Karpas-422 (cell line): ENCODE data around the gene EPM2A. TPM values are rescaled to one million over a fixed set of nuclear protein-coding genes. Genes with fewer than 3 reads are reported as not detected.

Experiments
- DNase-seq: peaks from one replicate; pipeline ENCODE4 v3.0.0-alpha.2; 2015
- H2AFZ ChIP-seq: fragments of 200-600 bp; sonication (generic); 2 replicates; pipeline ENCODE4 v1.6.1; 2014; ENCODE audit warnings: antibody characterized with exemption, low read length, mixed read lengths
- H3K27ac ChIP-seq: fragments of 200-600 bp; sonication (generic); 2 replicates; pipeline ENCODE4 v1.5.1; 2014; ENCODE audit warnings: mild to moderate bottlenecking, low read length, moderate library complexity
- H3K27me3 ChIP-seq: fragments of 200-600 bp; sonication (generic); 2 replicates; pipeline ENCODE4 v1.6.1; 2014; ENCODE audit warnings: low read length, mixed read lengths
- H3K36me3 ChIP-seq: fragments of 200-600 bp; sonication (generic); 2 replicates; pipeline ENCODE4 v1.6.1; 2014; ENCODE audit warnings: low read length, mixed read lengths; ENCODE audit not compliant: insufficient read depth
- H3K4me1 ChIP-seq: fragments of 200-600 bp; sonication (generic); 2 replicates; pipeline ENCODE4 v1.6.1; 2014; ENCODE audit warnings: mild to moderate bottlenecking, low read length, mixed read lengths
- H3K4me2 ChIP-seq: fragments of 200-600 bp; sonication (generic); 2 replicates; pipeline ENCODE4 v1.6.1; 2014; ENCODE audit warnings: low read length, low read depth, mild to moderate bottlenecking; ENCODE audit not compliant: poor library complexity, severe bottlenecking
- H3K4me3 ChIP-seq: fragments of 200-600 bp; sonication (generic); 2 replicates; pipeline ENCODE4 v1.5.1; 2014; ENCODE audit warnings: mild to moderate bottlenecking, antibody characterized with exemption, low read length, mixed read lengths
- H3K79me2 ChIP-seq: fragments of 200-600 bp; sonication (generic); 2 replicates; pipeline ENCODE4 v1.6.1; 2014; ENCODE audit warnings: mild to moderate bottlenecking, low read length, mixed read lengths
- H3K9ac ChIP-seq: fragments of 200-600 bp; sonication (generic); 2 replicates; pipeline ENCODE4 v1.6.0; 2014; ENCODE audit warnings: low read length
- H3K9me2 ChIP-seq: fragments of 200-600 bp; sonication (generic), shearing (Covaris generic); replicated peaks from 2 replicates; pipeline ENCODE4 v1.6.0; 2014; ENCODE audit warnings: mild to moderate bottlenecking, low read length, moderate library complexity; ENCODE audit not compliant: insufficient read depth
- H3K9me3 ChIP-seq: fragments of 300-700, 200-600 bp; sonication (generic); 2 replicates; pipeline ENCODE4 v1.6.1; 2014; ENCODE audit warnings: low read length, mixed read lengths
- H4K20me1 ChIP-seq: fragments of 200-600 bp; sonication (generic); 2 replicates; pipeline ENCODE4 v1.6.1; 2014; ENCODE audit warnings: mild to moderate bottlenecking, antibody characterized with exemption, low read length, low read depth; ENCODE audit not compliant: insufficient read depth
- total RNA-seq: library from RNA; depleted of rRNA; stranded (reverse); fragments of >200 nt; shearing (Covaris generic); gene quantifications from 2 replicates; pipeline ENCODE4 v1.2.3, GENCODE V29; 2014; ENCODE audit warnings: low replicate concordance

EPM2A gene
- total RNA-seq, 1 experiment from 2014 or later, result 10.5 TPM

DNA sequence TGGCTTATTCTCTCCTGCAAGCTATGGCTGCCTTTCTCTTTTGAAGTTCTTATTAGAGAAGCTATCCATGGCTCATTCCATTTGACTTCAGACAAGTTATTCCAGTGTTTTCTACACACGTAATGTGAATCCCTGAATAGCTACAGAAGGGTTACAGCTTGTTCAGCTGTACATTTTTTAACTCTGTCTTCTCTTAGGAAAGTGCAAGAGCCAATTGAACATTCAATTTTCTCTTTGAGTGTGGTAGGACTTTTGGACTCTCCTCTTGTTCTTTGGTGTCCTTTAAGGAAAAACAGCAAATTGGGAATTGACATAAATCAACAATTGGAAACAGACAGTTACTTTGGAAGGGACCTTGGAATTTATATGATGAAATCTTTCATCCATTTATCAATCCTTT lies 125.8 kb downstream of the EPM2A start:
- Histone ChIP-seq H3K27me3 (no peaks in the 10 kb centered on the region), H2AFZ (no peak overlapping the region), H3K27ac (no peak overlapping the region), H3K4me3 (no peak overlapping the region), H3K36me3 (no peaks in the 10 kb centered on the region), H3K9me3 (no peaks in the 10 kb centered on the region), H3K4me2 (no peak overlapping the region), H3K9me2 (no peaks in the 10 kb centered on the region), H3K79me2 (no peaks in the 10 kb centered on the region), H4K20me1 (no peaks in the 10 kb centered on the region), H3K9ac (no peak overlapping the region), H3K4me1 (no peaks in the 10 kb centered on the region)
- no peak for DNase-seq

DNA sequence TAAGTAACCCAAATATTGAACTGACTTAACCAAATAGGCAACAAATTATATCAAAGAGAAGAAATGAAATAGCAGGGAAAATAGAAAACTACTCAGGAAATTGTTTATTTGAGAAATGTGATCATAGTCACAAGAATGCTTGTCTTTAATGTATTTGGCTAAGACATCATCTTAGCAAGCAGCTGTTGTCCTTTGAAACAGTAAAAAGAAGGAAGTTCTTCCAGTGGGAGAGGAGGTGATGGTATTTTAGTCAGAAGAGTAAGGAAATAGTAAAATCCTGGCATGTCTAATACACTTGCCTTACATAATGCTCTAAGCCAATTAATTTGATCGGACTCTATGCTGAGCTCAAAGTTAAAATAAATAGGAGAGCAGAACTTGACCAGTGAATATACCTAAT lies 126.5 kb downstream of the EPM2A start:
- Histone ChIP-seq H3K4me3 (no peak overlapping the region), H3K36me3 (no peaks in the 10 kb centered on the region), H3K79me2 (no peaks in the 10 kb centered on the region), H4K20me1 (no peaks in the 10 kb centered on the region), H3K9ac (no peak overlapping the region), H3K27ac (no peak overlapping the region), H3K9me2 (no peaks in the 10 kb centered on the region), H3K4me1 (no peaks in the 10 kb centered on the region), H3K27me3 (no peaks in the 10 kb centered on the region), H3K4me2 (no peak overlapping the region), H3K9me3 (no peaks in the 10 kb centered on the region), H2AFZ (no peak overlapping the region)
- no peak for DNase-seq

DNA sequence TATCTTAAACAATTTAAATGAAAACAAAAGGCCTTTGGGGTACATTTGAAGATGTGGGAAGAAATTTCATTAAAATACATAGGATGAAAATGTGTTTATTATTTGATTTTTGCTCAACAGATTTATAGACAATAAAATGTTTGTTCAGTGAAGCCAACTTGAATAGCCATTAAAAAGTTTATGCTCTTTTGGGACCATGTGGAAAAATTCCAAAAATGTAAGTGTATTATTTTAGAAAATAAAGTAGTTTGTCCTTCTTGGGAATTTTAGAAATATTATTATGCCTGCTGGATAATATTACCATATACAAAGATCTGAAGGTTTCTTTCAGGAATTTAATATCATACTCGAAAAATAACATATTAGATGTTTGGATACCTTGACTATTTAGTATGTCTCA lies 131.3 kb downstream of the EPM2A start:
- no peak overlapping the region for H3K4me3 ChIP-seq
- H4K20me1 ChIP-seq, result no peaks in the 10 kb centered on the region
- H3K27me3 ChIP-seq, result no peaks in the 10 kb centered on the region
- no peak overlapping the region for H3K9ac ChIP-seq
- DNase-seq, result no peak
- H3K9me3 ChIP-seq, result no peaks in the 10 kb centered on the region
- no peak overlapping the region for H3K27ac ChIP-seq
- H3K79me2 ChIP-seq, result no peaks in the 10 kb centered on the region
- H3K9me2 ChIP-seq, result no peaks in the 10 kb centered on the region
- no peak overlapping the region for H3K4me2 ChIP-seq
- no peaks in the 10 kb centered on the region for H3K4me1 ChIP-seq
- no peak overlapping the region for H2AFZ ChIP-seq
- no peaks in the 10 kb centered on the region for H3K36me3 ChIP-seq

DNA sequence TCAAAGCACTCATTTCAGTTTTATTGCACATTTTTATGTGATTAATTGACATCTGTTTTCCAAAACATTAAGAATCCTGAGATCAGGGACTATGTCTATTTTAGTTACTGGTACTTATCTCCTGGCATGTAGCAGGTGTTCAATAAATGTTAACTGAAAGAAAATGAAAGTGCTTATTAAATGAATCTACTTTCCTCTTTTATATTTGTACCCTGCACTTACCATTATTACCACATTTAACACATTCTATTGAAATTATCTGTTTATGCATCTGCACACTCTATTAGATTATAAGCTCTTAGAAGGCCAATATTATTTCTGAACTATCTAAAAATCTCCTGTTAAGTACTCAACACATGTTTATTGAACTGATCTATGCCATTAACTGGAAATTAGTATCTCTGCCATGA lies 131.9 kb downstream of the EPM2A start:
- Histone ChIP-seq H3K27me3 (no peaks in the 10 kb centered on the region), H3K9me3 (no peaks in the 10 kb centered on the region), H3K27ac (no peak overlapping the region), H3K4me2 (no peak overlapping the region), H3K36me3 (no peaks in the 10 kb centered on the region), H3K9me2 (no peaks in the 10 kb centered on the region), H3K4me1 (no peaks in the 10 kb centered on the region), H3K4me3 (no peak overlapping the region), H4K20me1 (no peaks in the 10 kb centered on the region), H3K79me2 (no peaks in the 10 kb centered on the region), H2AFZ (no peak overlapping the region), H3K9ac (no peak overlapping the region)
- no peak for DNase-seq

DNA sequence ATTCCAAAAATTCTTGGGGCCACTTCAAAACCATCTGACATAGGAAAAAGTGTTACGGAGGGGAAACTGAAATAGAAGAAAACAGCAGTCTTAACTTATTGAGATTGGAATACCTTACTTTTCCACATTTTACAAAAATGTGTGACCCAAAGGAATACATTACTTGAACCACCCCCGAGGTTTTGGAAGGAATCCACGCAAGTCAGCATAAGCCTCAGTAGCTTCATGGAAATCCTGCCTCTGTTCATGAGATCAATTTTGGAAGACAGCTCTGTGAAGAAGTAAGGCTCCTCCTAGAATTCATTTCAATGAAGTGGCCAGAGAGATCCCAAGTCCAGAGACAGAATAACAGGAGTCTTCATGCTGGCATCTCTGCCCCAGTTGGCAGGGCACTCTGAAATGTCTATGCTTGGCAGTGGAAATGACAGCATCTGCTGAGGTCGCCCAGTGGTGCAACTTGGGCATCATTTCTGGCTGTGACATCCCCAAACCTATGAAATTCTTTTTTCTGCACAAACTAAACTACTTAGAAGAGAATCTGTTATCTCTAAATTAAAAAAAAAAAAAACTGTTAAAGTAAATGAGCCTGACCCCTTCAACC lies 132.5 kb downstream of the EPM2A start:
- H3K27me3 ChIP-seq, result no peaks in the 10 kb centered on the region
- no peaks in the 10 kb centered on the region for H3K9me2 ChIP-seq
- no peak overlapping the region for H3K4me3 ChIP-seq
- no peaks in the 10 kb centered on the region for H3K9me3 ChIP-seq
- H4K20me1 ChIP-seq, result no peaks in the 10 kb centered on the region
- no peaks in the 10 kb centered on the region for H3K79me2 ChIP-seq
- no peak overlapping the region for H2AFZ ChIP-seq
- H3K9ac ChIP-seq, result no peak overlapping the region
- H3K36me3 ChIP-seq, result no peaks in the 10 kb centered on the region
- H3K4me1 ChIP-seq, result no peaks in the 10 kb centered on the region
- no peak for DNase-seq
- H3K4me2 ChIP-seq, result no peak overlapping the region
- no peak overlapping the region for H3K27ac ChIP-seq

DNA sequence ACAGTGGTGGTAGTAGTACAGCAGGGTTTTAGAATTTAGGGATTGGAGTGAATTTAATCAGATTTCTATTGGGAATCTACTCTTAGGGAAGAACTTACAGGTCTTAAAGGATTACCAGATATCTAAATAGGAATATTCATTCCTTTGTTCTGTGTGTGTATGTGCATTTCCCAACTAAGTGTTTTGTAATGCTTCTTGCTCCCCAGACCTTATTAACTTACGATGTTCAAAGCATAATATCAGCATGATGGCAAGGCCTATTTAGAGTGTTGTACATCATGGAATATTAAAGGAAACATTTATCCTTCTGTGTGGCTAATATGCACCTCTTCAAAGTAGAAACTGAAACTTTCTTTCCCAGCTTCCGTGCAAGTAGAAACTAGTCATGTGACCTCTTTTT lies 133.9 kb downstream of the EPM2A start:
- no peaks in the 10 kb centered on the region for H3K79me2 ChIP-seq
- no peak for DNase-seq
- no peak overlapping the region for H3K4me3 ChIP-seq
- no peaks in the 10 kb centered on the region for H3K4me1 ChIP-seq
- H3K9me3 ChIP-seq, result no peaks in the 10 kb centered on the region
- H3K27me3 ChIP-seq, result no peaks in the 10 kb centered on the region
- no peak overlapping the region for H2AFZ ChIP-seq
- no peak overlapping the region for H3K4me2 ChIP-seq
- no peak overlapping the region for H3K9ac ChIP-seq
- no peaks in the 10 kb centered on the region for H3K9me2 ChIP-seq
- no peaks in the 10 kb centered on the region for H4K20me1 ChIP-seq
- no peaks in the 10 kb centered on the region for H3K36me3 ChIP-seq
- H3K27ac ChIP-seq, result no peak overlapping the region

DNA sequence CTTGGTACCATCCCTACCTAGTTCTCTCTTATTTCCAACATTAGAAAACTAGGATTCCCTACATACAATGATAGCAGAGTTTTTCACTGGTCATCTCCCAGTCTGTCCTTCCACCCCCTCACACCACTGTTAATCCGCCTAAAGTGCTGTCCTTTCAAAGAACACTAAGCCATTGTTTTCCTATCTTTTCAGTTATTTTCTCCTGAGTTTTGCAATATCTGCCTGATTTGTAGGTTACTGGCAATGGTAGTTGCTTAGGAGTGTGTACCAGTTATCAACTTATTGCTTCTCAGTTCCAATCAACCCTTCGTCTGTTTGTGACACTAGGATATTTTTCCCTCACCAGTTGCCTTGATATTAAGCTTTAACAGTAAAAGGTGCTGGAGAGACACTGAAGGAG lies 135.0 kb downstream of the EPM2A start:
- H3K9me2 ChIP-seq, result no peaks in the 10 kb centered on the region
- DNase-seq, result no peak
- no peaks in the 10 kb centered on the region for H3K79me2 ChIP-seq
- no peak overlapping the region for H3K4me3 ChIP-seq
- H2AFZ ChIP-seq, result no peak overlapping the region
- H3K4me1 ChIP-seq, result no peaks in the 10 kb centered on the region
- H4K20me1 ChIP-seq, result no peaks in the 10 kb centered on the region
- no peak overlapping the region for H3K4me2 ChIP-seq
- H3K27ac ChIP-seq, result no peak overlapping the region
- H3K9ac ChIP-seq, result no peak overlapping the region
- no peaks in the 10 kb centered on the region for H3K36me3 ChIP-seq
- H3K27me3 ChIP-seq, result no peaks in the 10 kb centered on the region
- no peaks in the 10 kb centered on the region for H3K9me3 ChIP-seq

DNA sequence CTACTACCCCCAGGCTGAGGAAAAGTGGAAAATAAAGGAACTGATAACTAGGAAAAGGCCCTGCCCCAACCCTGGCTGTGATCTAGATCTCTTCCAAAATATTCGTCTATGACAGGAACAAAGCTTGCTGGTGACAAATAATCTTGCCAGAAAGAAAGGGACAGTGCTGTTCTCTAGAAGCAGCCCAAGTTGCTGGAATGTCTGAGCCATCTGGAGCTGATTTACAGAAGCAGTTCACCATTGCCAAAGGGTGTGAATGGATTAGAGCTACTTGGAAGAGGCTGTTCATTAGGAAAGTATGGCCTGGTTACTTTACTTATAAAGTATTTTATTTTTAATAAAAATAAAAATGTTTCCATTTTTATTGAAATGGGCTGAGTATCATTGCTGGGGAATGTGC lies 146.3 kb downstream of the EPM2A start:
- Histone ChIP-seq H3K9ac (no peak overlapping the region), H3K9me3 (no peaks in the 10 kb centered on the region), H2AFZ (no peak overlapping the region), H4K20me1 (no peaks in the 10 kb centered on the region), H3K9me2 (0 out of 2 replicates have a peak, but pooled peaks cover 2% of the 10 kb centered on the region), H3K4me3 (no peak overlapping the region), H3K4me1 (no peaks in the 10 kb centered on the region), H3K79me2 (no peaks in the 10 kb centered on the region), H3K36me3 (no peaks in the 10 kb centered on the region), H3K27me3 (no peaks in the 10 kb centered on the region), H3K27ac (no peak overlapping the region), H3K4me2 (no peak overlapping the region)
- DNase-seq, result no peak

DNA sequence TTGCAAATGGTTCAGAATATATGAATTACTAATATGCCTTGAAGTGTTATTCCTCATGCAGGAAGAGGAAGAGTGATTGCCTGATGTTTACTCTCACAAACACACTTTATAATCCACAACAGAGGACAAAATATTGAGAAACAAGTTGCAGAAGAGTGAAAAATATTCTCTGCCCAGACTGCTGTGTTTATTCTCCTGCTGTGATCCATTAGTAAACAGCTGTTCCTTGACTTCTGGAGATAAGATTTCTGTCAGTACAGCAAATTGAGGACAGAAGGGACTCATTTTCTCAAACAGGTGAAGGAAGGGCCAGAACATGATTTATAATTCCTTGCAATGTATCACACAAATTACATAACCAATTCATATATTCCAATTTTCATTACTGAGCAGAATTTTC lies 148.0 kb downstream of the EPM2A start:
- H3K9ac ChIP-seq, result no peak overlapping the region
- no peak overlapping the region for H2AFZ ChIP-seq
- DNase-seq, result no peak
- no peaks in the 10 kb centered on the region for H3K4me1 ChIP-seq
- H4K20me1 ChIP-seq, result no peaks in the 10 kb centered on the region
- H3K27ac ChIP-seq, result no peak overlapping the region
- H3K4me2 ChIP-seq, result no peak overlapping the region
- H3K27me3 ChIP-seq, result no peaks in the 10 kb centered on the region
- H3K4me3 ChIP-seq, result no peak overlapping the region
- no peaks in the 10 kb centered on the region for H3K36me3 ChIP-seq
- H3K9me3 ChIP-seq, result no peaks in the 10 kb centered on the region
- H3K9me2 ChIP-seq, result 0 out of 2 replicates have a peak, but pooled peaks cover 2% of the 10 kb centered on the region
- no peaks in the 10 kb centered on the region for H3K79me2 ChIP-seq
